ENCODE measurements around the gene GPR157.

Gene GPR157

GRCh38 chr1:9107136-9107535 is 21.8 kb downstream of the GPR157 start:
- Histone ChIP-seq H3K4me3 (ENCODE audit: low read depth in 1 of 2, low read length in 2 of 2) (no peak overlapping the region), H3K79me2 (ENCODE audit: insufficient read depth, low read length) (no peaks in the 10 kb centered on the region), H3K9ac (ENCODE audit: low read depth, low read length) (no peak overlapping the region), H3K4me1 (ENCODE audit: insufficient read depth, low read length) (peaks cover 3% of the 10 kb centered on the region; the same call in 1 of the 2 replicates), H3K9me3 (ENCODE audit: insufficient read depth, low read length, severe bottlenecking) (no peaks in the 10 kb centered on the region), H3K27ac (ENCODE audit: low read length) (no peak overlapping the region), H3K27me3 (ENCODE audit: insufficient read depth, low read length, poor library complexity) (no peaks in the 10 kb centered on the region), H2AFZ (ENCODE audit: low read depth, low read length) (no peak overlapping the region), H3K4me2 (ENCODE audit: insufficient read depth, low read length) (no peak overlapping the region), H4K20me1 (ENCODE audit: insufficient read depth, low read length) (no peaks in the 10 kb centered on the region), H3K36me3 (ENCODE audit: insufficient read depth, low read length) (peaks cover 5% of the 10 kb centered on the region; the same call in 1 of the 2 replicates)
- ATAC-seq (ENCODE audit: insufficient read depth, low read depth) (no peak), DNase-seq (no peak)
- TF ChIP-seq EZH2 (IDR thresholded peaks at IDR 0.05; ENCODE audit: borderline replicate concordance, low read depth, low read length, severe bottlenecking) = no peak
- TF ChIP-seq CTCF (IDR thresholded peaks at IDR 0.05; ENCODE audit: borderline replicate concordance, extremely low read depth, low read length, poor library complexity, severe bottlenecking) = no peak

DNA sequence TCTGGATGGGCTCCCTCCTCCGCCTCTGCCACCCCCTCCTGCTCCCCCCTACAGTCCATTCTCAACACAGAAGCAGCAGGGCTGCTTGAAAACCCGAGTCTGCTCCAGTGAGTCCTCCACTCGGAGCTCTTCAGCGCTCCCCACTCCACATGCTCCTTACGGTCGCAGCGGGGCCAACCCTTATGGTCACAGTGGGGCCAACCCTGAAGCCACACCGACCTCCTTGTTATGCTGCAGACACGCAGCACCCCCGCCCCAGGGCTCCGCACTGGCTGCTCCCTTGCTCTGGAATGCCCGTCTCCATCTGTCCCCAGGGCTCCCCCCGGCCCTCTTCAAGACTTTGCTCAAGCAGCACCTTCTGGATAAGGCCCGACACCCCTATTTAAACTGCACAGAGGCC is 22.6 kb downstream of the GPR157 start:
- no peak for ATAC-seq (ENCODE audit: insufficient read depth, low read depth)

GRCh38 chr1:9105336-9105867 is 23.5 kb downstream of the GPR157 start:
- Histone ChIP-seq H3K36me3 (ENCODE audit: insufficient read depth, low read length) (0 out of 2 replicates have a peak, but pooled peaks cover 5% of the 10 kb centered on the region), H3K4me2 (ENCODE audit: insufficient read depth, low read length) (no peak overlapping the region), H3K9ac (ENCODE audit: low read depth, low read length) (no peak overlapping the region), H3K27me3 (ENCODE audit: insufficient read depth, low read length, poor library complexity) (no peaks in the 10 kb centered on the region), H3K4me3 (ENCODE audit: low read depth in 1 of 2, low read length in 2 of 2) (no peak overlapping the region), H4K20me1 (ENCODE audit: insufficient read depth, low read length) (no peaks in the 10 kb centered on the region), H3K9me3 (ENCODE audit: insufficient read depth, low read length, severe bottlenecking) (no peaks in the 10 kb centered on the region), H3K79me2 (ENCODE audit: insufficient read depth, low read length) (no peaks in the 10 kb centered on the region), H2AFZ (ENCODE audit: low read depth, low read length) (no peak overlapping the region), H3K4me1 (ENCODE audit: insufficient read depth, low read length) (no peaks in the 10 kb centered on the region), H3K27ac (ENCODE audit: low read length) (no peak overlapping the region)
- DNase-seq (no peak), ATAC-seq (ENCODE audit: insufficient read depth, low read depth) (no peak)
- TF ChIP-seq CTCF (IDR thresholded peaks at IDR 0.05; ENCODE audit: borderline replicate concordance, extremely low read depth, low read length, poor library complexity, severe bottlenecking) (no peak), EZH2 (IDR thresholded peaks at IDR 0.05; ENCODE audit: borderline replicate concordance, low read depth, low read length, severe bottlenecking) (no peak)

More for the DNA sequence above, 22.6 kb downstream of the GPR157 start:
- H3K4me1 ChIP-seq (ENCODE audit: insufficient read depth, low read length) = peaks cover 3% of the 10 kb centered on the region; the same call in 1 of the 2 replicates
- no peaks in the 10 kb centered on the region for H3K79me2 ChIP-seq (ENCODE audit: insufficient read depth, low read length)
- H3K9ac ChIP-seq (ENCODE audit: low read depth, low read length) = no peak overlapping the region
- no peak overlapping the region for H3K4me3 ChIP-seq (ENCODE audit: low read depth in 1 of 2, low read length in 2 of 2)
- no peak overlapping the region for H3K4me2 ChIP-seq (ENCODE audit: insufficient read depth, low read length)
- no peak overlapping the region for H3K27ac ChIP-seq (ENCODE audit: low read length)
- TF ChIP-seq EZH2 (IDR thresholded peaks at IDR 0.05; ENCODE audit: borderline replicate concordance, low read depth, low read length, severe bottlenecking) (no peak), CTCF (IDR thresholded peaks at IDR 0.05; ENCODE audit: borderline replicate concordance, extremely low read depth, low read length, poor library complexity, severe bottlenecking) (no peak)
- H4K20me1 ChIP-seq (ENCODE audit: insufficient read depth, low read length) = no peaks in the 10 kb centered on the region
- H3K36me3 ChIP-seq (ENCODE audit: insufficient read depth, low read length) = peaks cover 5% of the 10 kb centered on the region; the same call in 1 of the 2 replicates
- no peaks in the 10 kb centered on the region for H3K9me3 ChIP-seq (ENCODE audit: insufficient read depth, low read length, severe bottlenecking)
- no peak for DNase-seq
- no peak overlapping the region for H2AFZ ChIP-seq (ENCODE audit: low read depth, low read length)
- H3K27me3 ChIP-seq (ENCODE audit: insufficient read depth, low read length, poor library complexity) = no peaks in the 10 kb centered on the region

All from DND-41 (cell line).